ENCODE results near the gene CGNL1.

- TF ChIP-seq, protein P1, sequence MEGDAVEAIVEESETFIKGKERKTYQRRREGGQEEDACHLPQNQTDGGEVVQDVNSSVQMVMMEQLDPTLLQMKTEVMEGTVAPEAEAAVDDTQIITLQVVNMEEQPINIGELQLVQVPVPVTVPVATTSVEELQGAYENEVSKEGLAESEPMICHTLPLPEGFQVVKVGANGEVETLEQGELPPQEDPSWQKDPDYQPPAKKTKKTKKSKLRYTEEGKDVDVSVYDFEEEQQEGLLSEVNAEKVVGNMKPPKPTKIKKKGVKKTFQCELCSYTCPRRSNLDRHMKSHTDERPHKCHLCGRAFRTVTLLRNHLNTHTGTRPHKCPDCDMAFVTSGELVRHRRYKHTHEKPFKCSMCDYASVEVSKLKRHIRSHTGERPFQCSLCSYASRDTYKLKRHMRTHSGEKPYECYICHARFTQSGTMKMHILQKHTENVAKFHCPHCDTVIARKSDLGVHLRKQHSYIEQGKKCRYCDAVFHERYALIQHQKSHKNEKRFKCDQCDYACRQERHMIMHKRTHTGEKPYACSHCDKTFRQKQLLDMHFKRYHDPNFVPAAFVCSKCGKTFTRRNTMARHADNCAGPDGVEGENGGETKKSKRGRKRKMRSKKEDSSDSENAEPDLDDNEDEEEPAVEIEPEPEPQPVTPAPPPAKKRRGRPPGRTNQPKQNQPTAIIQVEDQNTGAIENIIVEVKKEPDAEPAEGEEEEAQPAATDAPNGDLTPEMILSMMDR (IDR thresholded peaks at IDR 0.05), result no peak
- TF ChIP-seq POLR2A (IDR thresholded peaks at IDR 0.05), result no peak
Observed at GRCh38 chr15:57330619-57331340, 45.5 kb upstream of the CGNL1 start.
